ENCODE measurements around the gene PRRT1B. TPM values are rescaled to one million over a fixed set of nuclear protein-coding genes. Genes with fewer than 3 reads are reported as not detected.
A peak's percentile ranks its signal among the peaks of the same experiment; 100 is the strongest.

Gene PRRT1B
- polyA plus RNA-seq, 5 donors: 4.1 to 9.8 (median 8.2) TPM

DNA sequence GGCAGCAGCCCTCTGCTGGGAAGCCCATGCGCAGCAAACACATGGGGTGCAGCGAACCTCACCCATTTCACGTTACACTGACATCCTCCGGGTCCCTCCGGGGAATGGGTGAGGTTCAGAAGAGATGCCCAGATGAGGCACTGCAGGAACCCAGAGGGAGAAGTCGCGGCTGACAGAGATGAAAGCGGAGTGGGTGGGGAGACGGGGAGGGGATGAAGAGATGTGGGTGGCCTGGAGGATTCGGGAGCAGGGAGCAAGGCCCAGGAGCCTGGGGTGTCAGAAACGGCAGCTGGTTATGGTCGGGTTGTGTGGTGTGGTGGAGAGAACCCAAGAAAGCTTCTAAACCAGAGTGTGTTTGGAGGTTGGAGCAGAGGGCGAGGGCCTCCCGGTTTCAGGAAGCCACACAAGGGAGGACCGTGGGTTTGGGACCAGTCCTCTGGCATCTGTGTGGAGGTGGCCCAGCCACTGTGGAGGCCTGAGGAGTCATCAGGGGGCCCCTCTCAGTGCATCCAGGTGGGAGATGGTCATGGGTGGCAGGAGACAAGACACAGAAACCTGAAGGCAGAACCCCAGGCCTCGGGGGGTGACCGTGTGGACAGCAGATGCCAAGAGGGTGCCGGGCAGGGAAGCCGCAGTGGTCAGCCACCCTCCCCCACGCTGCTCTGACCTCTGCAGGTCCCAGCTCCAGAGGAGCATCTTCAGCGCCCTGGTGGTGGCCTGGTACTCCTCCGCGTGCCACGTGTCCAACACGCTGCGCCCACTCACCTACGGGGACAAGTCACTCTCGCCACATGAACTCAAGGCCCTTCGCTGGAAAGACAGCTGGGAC, 22.9 kb upstream of the PRRT1B start:
- no peak for DNase-seq

DNA sequence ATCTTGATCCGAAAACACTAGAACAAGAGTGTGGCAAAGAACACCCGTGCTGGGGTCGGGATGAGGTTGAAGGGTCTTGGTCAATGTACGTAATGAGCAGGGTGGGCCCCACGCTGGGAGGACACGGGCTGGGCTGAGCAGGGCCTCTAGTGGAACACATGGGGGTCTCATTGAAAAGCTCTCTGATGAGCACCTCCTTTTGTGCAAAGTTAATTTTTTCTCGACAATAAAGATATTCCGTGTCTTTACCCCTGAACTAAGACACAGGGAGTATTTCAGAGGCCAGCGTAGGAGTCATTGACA, 22.3 kb upstream of the PRRT1B start:
- DNase-seq: no peak

DNA sequence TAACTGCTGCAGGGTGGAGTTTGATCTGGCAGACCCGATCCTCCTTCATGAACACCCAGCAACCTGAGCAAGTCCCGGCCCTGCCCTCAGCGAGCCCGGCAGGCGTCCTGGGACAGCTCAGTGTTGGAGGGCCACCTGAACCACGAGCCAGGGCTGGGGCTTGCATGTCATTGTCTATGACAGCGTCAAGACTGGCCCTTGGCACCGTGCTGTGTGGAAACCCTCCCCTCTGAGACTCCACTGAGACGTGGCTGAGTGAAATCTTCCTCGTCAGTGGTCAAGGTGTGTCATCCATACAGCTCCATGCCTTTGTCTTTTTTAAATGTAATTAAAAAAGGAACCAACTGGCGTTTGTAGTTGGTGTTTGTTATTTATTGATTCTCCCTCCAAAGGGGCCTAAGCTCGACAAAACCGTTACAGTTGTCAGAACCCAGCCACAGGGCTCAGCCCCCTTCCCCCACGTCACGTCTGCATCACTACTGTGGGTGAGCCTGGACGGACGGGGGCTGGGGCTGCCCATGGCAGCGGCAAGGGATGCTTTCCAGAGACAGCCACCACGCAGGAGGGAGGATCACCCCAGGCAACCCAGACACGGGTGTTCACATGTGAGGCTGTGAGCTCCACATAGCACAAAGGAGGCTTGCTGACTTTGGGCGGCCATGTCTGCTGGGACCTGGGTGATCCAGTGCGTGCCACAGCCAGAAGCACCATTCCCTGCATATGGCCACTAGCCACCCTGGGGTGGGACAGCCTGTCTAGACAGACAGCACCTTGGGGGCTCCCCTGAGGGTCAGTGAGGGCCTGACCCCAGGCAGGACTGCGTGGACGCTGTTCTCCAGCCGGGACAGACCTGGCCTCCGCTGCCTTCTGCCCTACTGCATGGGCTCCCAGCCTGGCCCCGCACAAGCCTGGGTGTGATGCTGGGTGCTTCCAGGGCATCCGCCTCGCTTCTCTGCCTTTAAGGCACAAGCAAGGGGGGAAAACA, 21.6 kb upstream of the PRRT1B start:
- no peak for DNase-seq

DNA sequence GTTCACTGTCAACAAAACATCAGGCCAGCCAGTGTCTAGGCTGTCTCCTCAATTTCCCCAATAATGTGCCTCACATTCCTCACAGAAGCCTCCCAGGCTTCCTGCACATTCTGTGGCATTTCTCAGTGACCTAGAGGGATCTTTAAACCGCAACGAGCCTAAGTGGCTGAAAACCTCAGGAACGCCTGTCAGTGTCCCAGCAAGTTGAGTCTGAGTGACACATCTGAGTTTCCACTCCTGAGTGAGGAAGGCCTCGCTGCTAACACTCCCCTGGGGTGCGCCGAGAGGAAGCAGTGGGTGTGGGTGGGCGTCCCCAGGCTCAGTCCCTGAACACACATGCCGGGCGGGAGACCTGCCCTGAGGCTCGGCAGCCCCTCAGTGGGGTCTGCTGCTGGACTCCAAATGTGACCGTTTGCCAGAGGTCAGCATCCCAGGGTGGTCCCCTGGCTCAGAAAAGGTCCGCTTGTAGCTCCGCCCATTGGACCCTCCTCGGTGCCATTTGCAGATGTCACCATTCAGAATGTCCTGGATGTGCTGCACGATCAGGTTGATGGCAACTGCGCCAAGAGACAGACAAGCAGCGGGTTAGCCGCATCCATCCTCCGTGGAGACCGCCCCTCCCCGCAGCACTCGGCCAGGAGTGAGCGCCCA, 20.5 kb upstream of the PRRT1B start:
- DNase-seq: no peak

DNA sequence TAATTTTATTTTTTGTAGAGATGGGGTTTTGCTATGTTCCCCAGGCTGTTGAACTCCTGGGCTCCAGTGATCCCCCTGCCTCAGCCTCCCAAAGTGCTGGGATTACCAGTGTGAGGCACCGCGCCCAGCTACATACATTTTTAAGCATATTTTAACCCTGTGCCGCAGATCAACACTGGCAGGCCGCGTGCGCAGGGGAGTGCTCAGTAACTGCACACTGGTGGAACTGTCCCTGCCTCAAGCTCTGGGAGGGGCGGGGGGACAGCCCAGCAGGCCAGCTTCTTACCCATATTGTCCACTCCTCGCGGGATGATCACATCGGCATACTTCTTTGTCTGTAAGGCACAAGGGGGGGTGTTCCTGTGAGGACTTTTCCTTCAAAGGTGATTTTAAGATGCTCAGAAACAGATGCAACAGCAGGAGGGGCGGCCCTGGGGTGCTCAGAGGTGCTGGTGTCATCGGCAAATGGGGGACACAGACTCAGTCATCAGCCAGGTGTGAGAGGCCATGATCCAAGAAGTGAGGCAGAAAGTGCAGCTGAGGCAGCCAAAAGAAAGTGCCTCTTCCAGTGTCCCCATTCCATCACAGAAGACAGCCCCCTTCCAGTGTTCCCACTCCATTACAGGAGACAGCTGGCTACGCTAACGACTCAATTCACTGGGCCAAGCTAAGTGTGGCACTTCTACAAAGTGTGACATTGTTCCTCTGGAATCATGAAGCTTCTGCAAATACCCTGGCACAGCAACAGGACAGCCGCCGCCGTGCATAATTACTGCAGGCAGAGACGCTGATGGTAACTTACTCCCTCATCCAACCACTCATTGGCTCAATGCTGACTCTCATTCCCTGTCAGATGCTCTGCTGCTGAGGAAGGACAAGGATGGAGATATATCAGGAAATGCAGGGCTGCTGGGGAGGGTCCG, 19.4 kb upstream of the PRRT1B start:
- no peak for DNase-seq

DNA sequence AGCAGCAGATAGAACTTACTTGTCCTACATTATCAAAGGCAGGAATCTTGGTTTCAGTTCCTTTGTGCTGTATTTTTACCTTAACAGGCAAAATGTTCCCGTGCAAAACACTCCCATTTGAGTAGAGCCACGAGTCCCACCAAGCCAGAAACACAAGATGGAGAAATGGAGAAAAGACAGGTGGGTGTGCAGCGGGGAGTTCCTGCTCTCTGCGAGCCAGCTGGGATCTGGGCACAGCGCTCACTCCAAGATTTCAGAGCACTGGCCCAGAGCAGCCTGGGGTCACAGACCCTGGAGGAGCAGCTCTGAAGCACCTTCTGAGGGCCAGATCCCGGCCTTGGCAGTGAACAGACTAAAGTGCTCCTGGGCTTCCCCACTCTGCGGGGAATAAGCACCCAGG, 17.1 kb upstream of the PRRT1B start:
- no peak for DNase-seq

DNA sequence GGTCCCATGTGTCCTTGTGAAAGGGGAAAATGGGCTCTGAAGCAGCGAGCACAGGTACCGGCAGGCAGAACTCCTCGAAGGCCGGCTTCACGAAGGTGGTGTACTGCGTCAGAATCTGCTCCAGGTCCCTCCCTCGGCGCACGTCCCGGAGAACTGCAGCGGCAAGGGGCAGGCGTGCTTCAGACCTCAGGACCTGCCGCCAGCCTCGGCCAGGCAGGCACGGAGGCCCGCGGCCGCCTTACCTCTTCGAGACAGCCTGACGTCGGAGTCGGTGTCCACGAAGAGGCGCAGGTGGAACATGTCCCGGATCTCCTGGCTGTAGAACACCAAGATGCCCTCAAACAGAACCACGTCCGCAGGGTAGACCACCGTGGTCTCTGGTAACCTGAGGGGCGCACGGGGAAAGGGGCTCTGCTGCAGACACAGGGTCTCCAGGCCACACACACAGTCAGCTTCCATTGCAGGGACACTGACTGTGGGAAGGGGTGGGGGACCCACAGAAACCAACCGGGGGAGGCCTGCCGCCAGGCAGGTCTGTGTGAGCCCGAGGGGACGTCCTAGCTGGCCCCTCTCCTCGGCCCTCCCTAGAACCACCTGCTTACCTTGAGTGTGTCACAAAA, 16.3 kb upstream of the PRRT1B start:
- no peak for DNase-seq

DNA sequence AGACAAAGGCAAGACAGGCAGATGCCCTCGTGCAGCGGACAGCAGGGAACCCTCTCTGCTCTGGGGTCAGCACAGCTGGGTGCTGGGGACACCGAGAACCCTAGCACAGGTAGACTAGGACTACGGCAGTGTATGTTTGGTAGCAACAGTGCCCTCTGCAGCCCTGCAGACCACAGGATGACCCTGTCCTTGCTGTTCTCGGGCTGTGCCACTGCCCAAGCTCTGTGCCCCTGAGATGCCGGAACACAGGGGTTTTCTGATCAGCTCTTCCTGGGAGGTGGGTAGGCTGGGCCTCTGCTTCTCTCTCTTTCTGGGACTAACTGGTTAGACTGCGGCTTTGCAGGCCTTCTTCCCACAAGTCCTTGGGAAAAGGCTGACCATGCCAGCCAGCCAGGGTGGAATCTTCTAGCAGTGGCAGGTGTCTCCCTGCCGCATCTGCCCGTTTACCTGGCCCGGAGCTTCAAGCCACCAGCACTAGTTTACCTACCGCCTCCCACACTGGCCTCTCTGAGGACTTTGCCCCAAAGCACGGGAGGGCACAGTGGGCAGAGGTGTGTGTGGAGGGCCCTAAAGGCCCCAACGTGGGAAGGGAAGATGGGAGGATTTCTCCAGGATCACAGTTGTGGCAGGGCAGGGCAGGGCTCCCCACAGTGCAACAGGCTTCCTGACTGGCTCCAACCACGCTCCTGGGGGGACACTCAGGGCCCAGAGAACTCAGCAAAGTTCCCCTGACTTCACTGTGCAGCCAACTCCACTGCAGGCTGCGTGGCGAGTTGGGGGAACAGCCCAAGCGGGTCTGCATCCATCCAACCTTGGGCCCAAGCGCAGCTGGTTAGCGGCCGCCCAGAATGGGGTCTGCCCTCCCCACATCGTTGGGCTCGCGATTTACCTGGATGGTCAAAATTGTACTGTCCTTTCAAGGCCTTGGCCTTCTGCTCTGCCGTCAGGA, 15.5 kb upstream of the PRRT1B start:
- DNase-seq: no peak

DNA sequence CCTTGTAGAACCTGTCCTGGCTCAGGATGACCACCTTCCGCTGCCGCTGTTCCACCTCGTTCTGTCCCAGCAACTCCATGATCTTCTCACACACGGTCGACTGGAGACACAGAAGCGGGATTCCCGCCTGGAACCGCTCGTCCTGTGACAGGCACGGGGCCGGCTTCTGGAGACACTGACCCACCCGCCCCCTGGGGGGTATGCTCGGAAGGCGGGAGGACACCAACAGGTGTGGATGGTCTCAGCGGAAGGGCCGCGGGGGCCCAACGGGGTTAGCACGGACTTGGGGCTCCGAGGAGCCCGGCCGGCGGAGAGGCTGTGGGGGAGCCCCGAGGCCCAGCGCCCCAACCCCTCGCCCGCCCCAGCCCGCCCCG, 14.8 kb upstream of the PRRT1B start:
- no peak for DNase-seq

DNA sequence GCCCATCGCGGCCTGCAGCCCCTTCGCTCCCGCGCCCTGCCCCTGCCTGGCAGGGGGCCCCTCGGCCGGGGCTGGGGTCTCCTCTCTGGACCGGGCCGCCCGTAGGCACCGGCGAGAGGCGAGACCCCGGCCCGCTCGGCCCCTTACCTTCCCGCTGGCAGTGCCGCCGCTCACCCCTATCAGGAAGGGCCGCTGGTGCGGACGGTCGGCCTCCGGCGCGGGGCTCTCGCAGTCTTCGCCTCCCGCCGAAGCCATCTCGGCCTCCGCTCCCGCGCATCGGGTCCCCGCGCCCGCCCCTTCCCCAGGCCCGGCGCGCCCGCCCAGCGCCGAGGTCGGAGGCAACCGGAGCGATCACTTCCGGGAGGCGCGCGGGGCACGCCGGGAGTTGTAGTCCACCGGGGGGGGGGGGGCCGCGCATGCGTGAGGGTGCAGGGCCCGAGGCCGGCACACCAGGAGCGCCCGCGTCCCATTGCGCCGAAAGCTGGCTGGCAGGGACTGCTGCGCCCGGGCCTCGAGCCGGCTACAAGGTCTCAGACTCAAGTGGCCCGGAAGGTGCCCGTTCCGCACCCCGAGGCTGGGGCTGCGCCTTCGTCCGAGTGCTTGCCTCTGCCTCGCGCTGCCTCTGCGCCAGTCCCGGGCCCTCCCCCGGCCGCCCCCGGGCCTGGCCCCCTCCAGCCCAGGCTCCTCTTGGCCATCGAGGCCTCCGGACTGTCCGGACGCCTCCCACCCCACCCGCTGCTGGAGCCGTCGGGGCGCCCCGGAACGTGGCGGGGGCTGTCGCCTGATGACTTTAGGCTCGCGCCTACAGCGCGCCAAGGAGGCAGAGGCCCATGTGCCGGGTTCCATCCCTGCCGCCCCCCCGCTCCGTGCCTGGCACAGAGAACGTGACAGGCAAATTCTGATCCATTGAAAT, 14.1 kb upstream of the PRRT1B start, which contains the start of gene UCK1:
UCK1 (minus strand) TSS at position 344 of the 913 bp plus-strand sequence; CDS start at position 255, 89 bp downstream.
- DNase-seq: peak; percentile 85 to 86

DNA sequence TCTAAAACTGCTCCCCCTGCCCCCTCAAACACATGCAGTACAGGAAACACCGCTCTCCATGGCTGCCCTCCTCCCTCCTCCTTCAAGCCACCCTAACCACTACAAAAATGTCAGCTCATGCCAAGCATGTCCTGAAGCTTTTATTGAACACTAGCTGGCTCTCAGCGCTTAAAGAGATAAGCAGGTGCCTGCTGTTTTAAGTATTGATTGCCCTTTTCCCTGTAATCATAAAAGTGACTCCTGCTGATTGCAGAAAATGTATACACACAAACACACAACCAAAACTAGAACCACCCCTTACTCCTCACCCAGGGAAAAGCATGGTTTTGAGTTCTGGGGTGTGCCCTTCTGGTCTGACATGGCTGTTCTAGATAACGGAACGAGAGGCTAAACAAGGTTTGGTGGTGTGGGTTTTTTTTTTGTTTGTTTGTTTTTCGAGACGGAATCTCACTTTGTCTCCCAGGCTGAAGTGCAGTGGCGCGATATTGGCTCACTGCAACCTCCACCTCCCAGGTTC, 10.5 kb upstream of the PRRT1B start:
- no peak for DNase-seq

DNA sequence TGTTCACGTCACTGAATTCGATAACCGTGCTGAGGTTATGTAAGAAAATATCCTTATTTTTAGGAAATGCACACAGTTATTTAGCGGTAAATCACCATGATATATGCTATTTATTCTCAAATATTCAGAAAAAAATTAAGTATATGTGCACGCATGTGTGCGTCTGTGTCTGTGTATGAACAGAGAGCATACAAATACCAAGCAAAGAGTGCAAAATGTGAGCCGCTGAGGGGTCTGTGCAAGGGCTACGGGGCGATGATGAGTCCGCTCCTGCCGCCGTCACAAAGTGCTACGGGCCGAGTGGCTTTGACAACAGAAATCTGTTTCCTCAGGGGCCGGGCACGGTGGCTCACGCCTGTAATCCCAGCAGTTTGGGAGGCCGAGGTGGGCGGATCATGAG, 7.4 kb upstream of the PRRT1B start:
- no peak for DNase-seq

DNA sequence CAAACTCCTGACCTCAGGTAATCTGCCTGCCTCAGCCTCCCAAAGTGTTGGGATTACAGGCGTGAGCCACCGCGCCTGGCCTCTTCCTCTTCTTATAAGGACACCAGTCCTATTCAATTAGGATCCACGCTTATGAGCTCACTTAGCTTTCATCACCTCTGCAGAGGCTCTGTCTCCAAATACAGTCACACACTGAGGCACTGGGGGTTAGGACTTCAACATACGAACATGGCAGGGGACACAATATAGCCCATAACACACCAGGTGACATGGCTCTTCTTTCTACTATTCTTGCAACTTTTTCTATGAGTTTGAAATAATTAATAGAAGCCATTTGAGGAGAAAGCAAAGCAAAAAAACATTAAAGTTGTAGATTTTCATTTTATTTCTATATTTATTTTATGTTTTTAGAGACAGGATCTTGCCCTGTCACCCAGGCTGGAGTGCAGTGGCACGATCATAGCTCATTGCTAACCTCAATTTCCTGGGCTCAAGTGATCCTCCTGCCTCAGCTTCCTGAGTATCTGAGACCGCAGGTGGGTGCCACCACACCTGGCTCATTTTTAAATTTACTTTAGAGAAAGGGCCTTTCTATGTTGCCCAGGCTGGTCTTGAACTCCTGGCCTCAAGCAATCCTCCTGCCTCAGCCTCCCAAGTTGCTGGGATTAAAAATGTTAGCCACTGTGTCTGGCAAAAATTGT, 6.0 kb upstream of the PRRT1B start:
- no peak for DNase-seq

DNA sequence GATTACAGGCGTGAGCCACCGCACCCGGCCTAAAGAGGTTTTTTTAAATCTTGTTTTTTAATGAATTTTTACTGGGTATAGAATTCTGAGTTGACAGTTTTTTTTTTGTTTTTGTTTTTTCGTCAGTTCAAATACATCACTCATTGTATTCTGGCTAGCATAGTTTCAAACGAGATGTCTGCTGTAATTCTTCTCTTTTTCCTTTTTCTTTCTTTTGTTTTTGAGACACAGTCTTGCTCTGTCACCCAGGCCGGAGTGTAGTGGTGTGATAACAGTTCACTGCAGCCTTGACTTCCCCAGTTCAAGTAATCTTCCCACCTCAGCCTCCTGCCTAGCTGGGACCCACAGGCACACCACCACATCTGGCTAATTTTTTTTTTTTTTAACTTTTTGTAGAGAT, 2.2 kb upstream of the PRRT1B start:
- no peak for DNase-seq

DNA sequence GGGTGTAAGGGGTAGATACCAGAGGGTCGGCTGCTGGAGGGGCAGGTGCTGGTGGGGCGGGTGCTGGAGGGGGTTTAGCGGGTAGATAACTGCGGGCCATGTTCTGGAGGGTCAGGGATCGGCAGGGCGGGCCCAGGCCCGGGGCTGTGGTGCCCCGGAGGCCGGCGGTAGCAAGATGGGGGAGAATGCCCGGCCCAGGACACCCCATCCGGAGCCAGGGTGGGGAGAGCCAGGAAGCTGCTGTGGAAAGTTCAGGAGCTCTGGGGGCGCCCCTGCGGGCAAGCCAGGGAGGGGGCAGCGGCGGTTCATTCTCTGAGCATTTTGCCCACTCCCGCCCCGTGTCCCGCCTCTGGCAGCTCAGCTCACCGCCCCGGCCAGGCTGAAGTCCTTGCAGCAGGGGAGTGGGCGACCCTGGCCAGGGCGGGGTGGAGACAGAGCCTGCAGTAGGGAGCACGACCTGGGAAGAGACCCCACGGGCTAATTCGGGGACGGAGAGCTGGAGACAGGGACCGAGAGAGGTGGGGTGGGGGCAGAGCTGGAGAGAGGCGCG, 538 bp downstream of the PRRT1B start:
- no peak for DNase-seq

DNA sequence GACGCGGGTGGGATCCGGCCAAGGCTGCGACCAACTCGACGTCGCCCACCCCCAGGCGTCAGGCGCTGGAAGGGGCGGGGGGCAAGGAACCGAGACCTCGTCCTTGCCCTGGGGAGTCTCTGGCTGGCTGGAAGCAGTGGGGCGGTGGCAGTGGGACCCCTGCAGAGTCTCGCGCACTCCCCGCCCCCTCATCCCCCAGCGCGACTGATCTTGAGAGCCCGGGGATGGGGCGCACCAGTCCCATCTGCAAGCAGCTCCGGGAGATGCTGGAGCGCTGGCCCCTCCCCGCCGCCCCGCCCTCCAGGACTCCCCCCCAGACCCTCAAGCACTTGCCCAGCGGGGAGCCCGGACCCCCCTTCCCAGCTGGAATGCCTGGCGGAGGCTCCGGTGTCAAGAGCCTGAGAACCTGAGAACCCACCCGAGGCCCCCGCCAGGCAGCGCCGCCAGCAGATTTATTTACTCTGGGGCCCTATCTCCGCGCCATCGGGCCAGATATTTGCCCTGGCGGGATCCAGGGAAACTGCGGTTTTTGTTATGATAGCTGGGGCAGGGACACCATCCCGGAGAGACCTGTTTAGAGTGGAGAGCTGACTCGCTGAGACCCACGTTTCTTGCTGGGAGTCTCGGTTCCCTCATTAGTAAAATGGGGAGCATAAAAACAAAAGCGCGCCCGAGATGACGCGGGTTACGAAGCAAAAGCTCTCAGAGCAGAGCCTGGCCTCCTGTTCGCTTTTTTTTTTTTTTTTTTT, 1.2 kb downstream of the PRRT1B start:
- peak; percentile 50 to 57 for DNase-seq

Measured in right lung (tissue), 5 donors.